ENCODE measurements around the gene ARAP3. TPM values are rescaled to one million over a fixed set of nuclear protein-coding genes. Genes with fewer than 3 reads are reported as not detected.

Gene ARAP3
- total RNA-seq, 1 experiment from 2014 or later, result 15.1 TPM

DNA sequence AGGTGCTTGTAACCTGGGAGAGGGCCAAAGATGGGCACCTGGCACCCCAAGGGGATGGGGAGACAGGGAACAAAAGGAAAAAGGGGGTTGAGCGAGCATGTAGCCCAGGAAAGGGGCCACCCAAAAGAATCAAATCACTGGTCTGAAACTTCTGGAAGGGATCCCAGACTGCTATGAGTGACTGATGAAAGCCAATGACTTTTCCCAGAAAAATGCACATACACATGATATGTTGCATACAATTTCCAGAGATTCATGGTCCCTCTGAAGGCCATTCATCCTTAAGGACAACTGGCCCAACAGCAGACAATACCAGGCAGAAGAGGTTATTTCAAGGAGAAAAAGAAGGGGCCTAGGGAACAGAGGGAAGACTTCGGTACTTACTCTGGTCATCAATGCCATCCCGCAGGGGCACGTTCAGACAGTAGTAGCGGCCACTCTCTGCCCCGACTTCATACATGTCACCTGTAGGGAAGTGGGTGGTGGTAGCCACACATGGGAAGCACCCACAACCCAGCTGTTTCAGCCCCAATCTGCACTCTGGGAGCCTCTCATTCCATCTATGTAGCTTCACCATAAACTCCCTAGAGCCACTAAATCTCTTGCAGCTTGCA lies 53.7 kb downstream of the ARAP3 start:
- H3K36me3 ChIP-seq (ENCODE audit: control insufficient read depth in 1 of 2, insufficient read depth in 2 of 2, low read length in 2 of 2), result peaks cover 54 to 61% of the 10 kb centered on the region in 2 experiments

DNA sequence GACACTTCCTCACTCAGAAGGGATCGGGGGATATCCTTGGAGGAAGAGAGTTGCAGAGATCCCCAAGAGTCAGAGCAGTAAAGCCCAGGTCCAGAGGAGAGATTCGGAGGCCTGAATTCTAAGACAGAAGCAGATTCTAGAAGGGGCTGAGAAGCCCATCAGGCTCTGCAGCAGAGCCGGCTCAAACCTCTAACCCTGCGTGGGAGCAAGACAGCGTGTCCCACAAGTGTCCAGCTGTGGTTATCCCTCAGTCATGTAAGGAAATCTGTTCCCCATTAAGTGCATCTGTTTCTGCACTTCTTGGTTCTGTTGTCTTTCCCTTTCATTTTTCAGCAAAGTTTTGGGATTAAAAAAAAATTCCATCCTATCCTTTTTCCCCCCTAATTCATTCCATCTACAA lies 58.4 kb downstream of the ARAP3 start:
- intact Hi-C loops (cut with micrococcal nuclease), result no loop called here
- Histone ChIP-seq H3K79me2 (ENCODE audit: insufficient read depth, low read length) (no peaks in the 10 kb centered on the region), H3K4me3 (replicated peaks in 1 of 2; ENCODE audit: low read depth in 1 of 2, low read length in 2 of 2) (no peak overlapping the region), H3K4me1 (ENCODE audit: control insufficient read depth in 1 of 2, insufficient read depth in 2 of 2, low read length in 2 of 2) (peaks cover 0 to 7% of the 10 kb centered on the region in 2 experiments; a peak in 2 of 4 replicates), H3K9ac (ENCODE audit: low read length) (no peak overlapping the region), H2AFZ (ENCODE audit: low read depth, low read length, poor library complexity, severe bottlenecking) (no peak overlapping the region), H4K20me1 (ENCODE audit: insufficient read depth) (no peaks in the 10 kb centered on the region), H3K9me3 (ENCODE audit: control insufficient read depth in 1 of 2, insufficient read depth in 1 of 2, low read depth in 1 of 2, low read length in 2 of 2) (no peaks in the 10 kb centered on the region), H3K27me3 (ENCODE audit: insufficient read depth, low read length) (no peaks in the 10 kb centered on the region), H3K4me2 (ENCODE audit: low read length) (no peak overlapping the region), H3K27ac (ENCODE audit: low read depth, low read length) (no peak overlapping the region), H3K9me2 (ENCODE audit: insufficient read depth) (no peaks in the 10 kb centered on the region), H3K36me3 (ENCODE audit: control insufficient read depth in 1 of 2, insufficient read depth in 2 of 2, low read length in 2 of 2) (peaks cover 38 to 49% of the 10 kb centered on the region in 2 experiments; a peak in 3 of 4 replicates)
- BruUV-seq (replicated peaks), result no TSS peak
- ChIA-PET POLR2A (no interaction called here), RAD21 (ENCODE audit: low non-redundant PET in 1 of 2, low total read pairs in 2 of 2, uncharacterized antibody in 2 of 2, unreplicated experiment in 2 of 2) (no interaction called here), CTCF (interaction anchor here (1.0 kb wide), 1 partner anchor 31 kb away, joined by 3 read pairs; no protein-coding TSS in a partner anchor)
- ATAC-seq (no peak), DNase-seq (ENCODE audit: low read depth, low spot score) (no peak)
- TF ChIP-seq RAD21 (IDR thresholded peaks at IDR 0.05; ENCODE audit: low read depth) (no peak), SRF (IDR thresholded peaks at IDR 0.05; ENCODE audit: low read depth) (no peak), EZH2phosphoT487 (IDR thresholded peaks at IDR 0.05; ENCODE audit: borderline replicate concordance) (no peak), TCF7L2 (IDR thresholded peaks at IDR 0.05; ENCODE audit: borderline replicate concordance, extremely low read depth, insufficient read depth, insufficient read length) (no peak)
- TF ChIP-seq, protein P1, sequence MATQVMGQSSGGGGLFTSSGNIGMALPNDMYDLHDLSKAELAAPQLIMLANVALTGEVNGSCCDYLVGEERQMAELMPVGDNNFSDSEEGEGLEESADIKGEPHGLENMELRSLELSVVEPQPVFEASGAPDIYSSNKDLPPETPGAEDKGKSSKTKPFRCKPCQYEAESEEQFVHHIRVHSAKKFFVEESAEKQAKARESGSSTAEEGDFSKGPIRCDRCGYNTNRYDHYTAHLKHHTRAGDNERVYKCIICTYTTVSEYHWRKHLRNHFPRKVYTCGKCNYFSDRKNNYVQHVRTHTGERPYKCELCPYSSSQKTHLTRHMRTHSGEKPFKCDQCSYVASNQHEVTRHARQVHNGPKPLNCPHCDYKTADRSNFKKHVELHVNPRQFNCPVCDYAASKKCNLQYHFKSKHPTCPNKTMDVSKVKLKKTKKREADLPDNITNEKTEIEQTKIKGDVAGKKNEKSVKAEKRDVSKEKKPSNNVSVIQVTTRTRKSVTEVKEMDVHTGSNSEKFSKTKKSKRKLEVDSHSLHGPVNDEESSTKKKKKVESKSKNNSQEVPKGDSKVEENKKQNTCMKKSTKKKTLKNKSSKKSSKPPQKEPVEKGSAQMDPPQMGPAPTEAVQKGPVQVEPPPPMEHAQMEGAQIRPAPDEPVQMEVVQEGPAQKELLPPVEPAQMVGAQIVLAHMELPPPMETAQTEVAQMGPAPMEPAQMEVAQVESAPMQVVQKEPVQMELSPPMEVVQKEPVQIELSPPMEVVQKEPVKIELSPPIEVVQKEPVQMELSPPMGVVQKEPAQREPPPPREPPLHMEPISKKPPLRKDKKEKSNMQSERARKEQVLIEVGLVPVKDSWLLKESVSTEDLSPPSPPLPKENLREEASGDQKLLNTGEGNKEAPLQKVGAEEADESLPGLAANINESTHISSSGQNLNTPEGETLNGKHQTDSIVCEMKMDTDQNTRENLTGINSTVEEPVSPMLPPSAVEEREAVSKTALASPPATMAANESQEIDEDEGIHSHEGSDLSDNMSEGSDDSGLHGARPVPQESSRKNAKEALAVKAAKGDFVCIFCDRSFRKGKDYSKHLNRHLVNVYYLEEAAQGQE (IDR thresholded peaks at IDR 0.05; ENCODE audit: low read depth), result no peak
- TF ChIP-seq, protein P2, sequence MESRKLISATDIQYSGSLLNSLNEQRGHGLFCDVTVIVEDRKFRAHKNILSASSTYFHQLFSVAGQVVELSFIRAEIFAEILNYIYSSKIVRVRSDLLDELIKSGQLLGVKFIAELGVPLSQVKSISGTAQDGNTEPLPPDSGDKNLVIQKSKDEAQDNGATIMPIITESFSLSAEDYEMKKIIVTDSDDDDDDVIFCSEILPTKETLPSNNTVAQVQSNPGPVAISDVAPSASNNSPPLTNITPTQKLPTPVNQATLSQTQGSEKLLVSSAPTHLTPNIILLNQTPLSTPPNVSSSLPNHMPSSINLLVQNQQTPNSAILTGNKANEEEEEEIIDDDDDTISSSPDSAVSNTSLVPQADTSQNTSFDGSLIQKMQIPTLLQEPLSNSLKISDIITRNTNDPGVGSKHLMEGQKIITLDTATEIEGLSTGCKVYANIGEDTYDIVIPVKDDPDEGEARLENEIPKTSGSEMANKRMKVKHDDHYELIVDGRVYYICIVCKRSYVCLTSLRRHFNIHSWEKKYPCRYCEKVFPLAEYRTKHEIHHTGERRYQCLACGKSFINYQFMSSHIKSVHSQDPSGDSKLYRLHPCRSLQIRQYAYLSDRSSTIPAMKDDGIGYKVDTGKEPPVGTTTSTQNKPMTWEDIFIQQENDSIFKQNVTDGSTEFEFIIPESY (IDR thresholded peaks at IDR 0.05; ENCODE audit: extremely low read depth, insufficient replicate concordance, low read length), result no peak
- TF ChIP-seq, protein P3, sequence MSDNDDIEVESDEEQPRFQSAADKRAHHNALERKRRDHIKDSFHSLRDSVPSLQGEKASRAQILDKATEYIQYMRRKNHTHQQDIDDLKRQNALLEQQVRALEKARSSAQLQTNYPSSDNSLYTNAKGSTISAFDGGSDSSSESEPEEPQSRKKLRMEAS (IDR thresholded peaks at IDR 0.05), result no peak

More for the DNA sequence above, 53.7 kb downstream of the ARAP3 start:
- intact Hi-C loops (cut with micrococcal nuclease), result no loop called here
- no peak for DNase-seq (ENCODE audit: low read depth, low spot score)
- H2AFZ ChIP-seq (ENCODE audit: low read depth, low read length, poor library complexity, severe bottlenecking), result no peak overlapping the region
- ChIA-PET POLR2A (no interaction called here), RAD21 (ENCODE audit: low non-redundant PET in 1 of 2, low total read pairs in 2 of 2, uncharacterized antibody in 2 of 2, unreplicated experiment in 2 of 2) (no interaction called here), CTCF (interaction anchor here (4.2 kb wide), 1 partner anchor 9 kb away, joined by 22 read pairs; the partner anchor contains the start of gene DIAPH1)
- H3K4me3 ChIP-seq (replicated peaks in 1 of 2; ENCODE audit: low read depth in 1 of 2, low read length in 2 of 2), result no peak overlapping the region
- peaks cover 37% of the 10 kb centered on the region for H3K79me2 ChIP-seq (ENCODE audit: insufficient read depth, low read length)
- H3K9ac ChIP-seq (ENCODE audit: low read length), result no peak overlapping the region
- no peaks in the 10 kb centered on the region for H3K27me3 ChIP-seq (ENCODE audit: insufficient read depth, low read length)
- ATAC-seq, result no peak
- no peaks in the 10 kb centered on the region for H4K20me1 ChIP-seq (ENCODE audit: insufficient read depth)
- BruUV-seq (replicated peaks), result no TSS peak
- H3K9me3 ChIP-seq (ENCODE audit: control insufficient read depth in 1 of 2, insufficient read depth in 1 of 2, low read depth in 1 of 2, low read length in 2 of 2), result no peaks in the 10 kb centered on the region
- no peaks in the 10 kb centered on the region for H3K4me1 ChIP-seq (ENCODE audit: control insufficient read depth in 1 of 2, insufficient read depth in 2 of 2, low read length in 2 of 2)
- H3K9me2 ChIP-seq (ENCODE audit: insufficient read depth), result no peaks in the 10 kb centered on the region
- TF ChIP-seq, protein P2 (IDR thresholded peaks at IDR 0.05; ENCODE audit: extremely low read depth, insufficient replicate concordance, low read length), result no peak
- TF ChIP-seq SRF (IDR thresholded peaks at IDR 0.05; ENCODE audit: low read depth), result no peak
- no peak for TF ChIP-seq POLR2AphosphoS5 (IDR thresholded peaks at IDR 0.05; ENCODE audit: low read depth, low read length)
- TF ChIP-seq ZNF274 (IDR thresholded peaks at IDR 0.05; ENCODE audit: low read depth, low read length), result no peak
- no peak overlapping the region for H3K27ac ChIP-seq (ENCODE audit: low read depth, low read length)
- H3K4me2 ChIP-seq (ENCODE audit: low read length), result no peak overlapping the region
